Vagina (tissue), 2 donors: Measurements from ENCODE around the gene SLC12A3.

Source experiments
- CTCF ChIP-seq, 3 experiments: fragments of 450-650 bp in 2 of 3; fragments of 200-600 bp in 1 of 3; sonication (generic) in 1 of 3; IDR thresholded peaks; one replicate each; pipeline ENCODE4 v1.5.1; 2017 to 2019; ENCODE audit warnings: antibody characterized with exemption in 3 of 3, mild to moderate bottlenecking in 2 of 3, moderate library complexity in 2 of 3
- POLR2A ChIP-seq, 2 donors: fragments of 450-650 bp; IDR thresholded peaks; one replicate each; pipeline ENCODE4 v1.6.1; 2017; ENCODE audit warnings: antibody characterized with exemption in 2 of 2, mild to moderate bottlenecking in 2 of 2, moderate library complexity in 2 of 2

GRCh38 chr16:56848029-56848936 lies 16.7 kb upstream of the SLC12A3 start:
- TF ChIP-seq POLR2A (IDR thresholded peaks at IDR 0.05) (no peak), CTCF (IDR thresholded peaks at IDR 0.05) (no peak)
